GM21717 (cell line): ENCODE data around the gene BCAS1.
A peak's percentile ranks its signal among the peaks of the same experiment; 100 is the strongest.

Source experiments
- ATAC-seq: cut with Tn5 transposase; IDR thresholded peaks from one replicate; pipeline ENCODE4 v1.9.1; 2021; ENCODE audit warnings: mild to moderate bottlenecking, moderate library complexity; ENCODE audit not compliant: unreplicated experiment

The BCAS1 gene

DNA sequence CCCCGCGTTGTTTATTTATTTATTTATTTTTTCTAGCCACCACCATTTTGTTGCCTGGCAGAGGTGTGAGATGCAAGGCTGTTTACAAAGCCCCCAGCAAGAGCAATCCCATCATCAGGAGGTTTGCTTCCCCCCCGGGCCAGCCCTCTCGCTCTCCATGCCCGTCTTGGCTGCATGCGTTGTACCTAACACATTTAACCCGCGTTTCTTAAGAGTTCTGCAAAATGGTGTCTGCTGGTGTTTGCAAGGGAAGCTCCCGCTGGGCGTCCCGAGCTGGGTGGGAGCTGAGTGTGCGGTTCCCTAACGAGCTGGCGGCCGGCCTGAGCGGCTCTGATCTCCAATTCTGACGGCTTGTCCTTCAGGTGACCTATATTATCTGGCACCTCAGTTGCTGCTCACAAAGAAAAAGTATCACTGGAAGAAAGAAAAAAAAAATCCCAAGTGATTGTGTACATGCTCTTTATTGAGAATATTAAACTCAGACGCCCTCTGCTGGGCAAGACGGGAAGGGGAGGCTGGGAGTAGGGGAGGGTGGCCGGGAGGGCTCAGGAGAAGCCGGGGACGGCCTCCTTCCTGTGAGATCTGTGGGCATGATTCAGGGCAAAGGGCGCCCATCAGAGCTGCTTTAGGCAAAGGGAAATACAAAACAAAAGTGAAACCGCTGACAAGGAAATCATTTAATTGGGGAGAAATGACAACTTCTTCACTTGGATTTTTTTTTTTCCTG, 154.8 kb downstream of the BCAS1 start:
- no peak for ATAC-seq

DNA sequence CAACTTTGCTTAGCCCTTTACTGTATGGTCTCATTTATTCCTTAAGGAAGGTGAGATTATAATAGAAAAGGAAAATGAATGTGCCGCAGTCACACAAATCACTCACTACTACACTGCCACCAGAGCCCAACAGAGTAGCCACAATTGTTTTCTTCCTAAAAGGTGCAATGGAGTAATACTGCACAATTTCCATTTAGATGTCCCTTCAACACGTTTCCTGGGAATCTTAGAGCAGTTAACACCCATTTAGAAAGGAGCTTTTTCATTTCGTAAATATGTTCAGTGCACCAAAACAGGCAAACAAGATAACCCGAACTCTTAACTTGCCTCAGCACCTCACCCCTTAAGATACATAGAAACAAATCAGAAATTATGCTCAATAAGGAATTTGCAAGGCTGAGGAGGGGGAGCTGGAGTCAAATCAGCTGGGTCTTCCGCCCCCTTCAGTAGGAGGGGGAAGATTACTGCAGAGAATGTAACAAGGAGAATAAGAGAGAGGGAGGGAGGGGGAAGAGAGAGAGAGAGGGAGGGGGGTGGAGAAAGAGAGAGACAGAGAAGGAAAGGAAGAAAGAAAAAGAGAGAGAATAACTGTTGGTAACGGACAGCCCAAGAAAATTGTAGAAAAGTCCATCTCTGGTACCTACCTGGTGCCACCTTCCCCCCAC, 155.5 kb downstream of the BCAS1 start:
- ATAC-seq = no peak

DNA sequence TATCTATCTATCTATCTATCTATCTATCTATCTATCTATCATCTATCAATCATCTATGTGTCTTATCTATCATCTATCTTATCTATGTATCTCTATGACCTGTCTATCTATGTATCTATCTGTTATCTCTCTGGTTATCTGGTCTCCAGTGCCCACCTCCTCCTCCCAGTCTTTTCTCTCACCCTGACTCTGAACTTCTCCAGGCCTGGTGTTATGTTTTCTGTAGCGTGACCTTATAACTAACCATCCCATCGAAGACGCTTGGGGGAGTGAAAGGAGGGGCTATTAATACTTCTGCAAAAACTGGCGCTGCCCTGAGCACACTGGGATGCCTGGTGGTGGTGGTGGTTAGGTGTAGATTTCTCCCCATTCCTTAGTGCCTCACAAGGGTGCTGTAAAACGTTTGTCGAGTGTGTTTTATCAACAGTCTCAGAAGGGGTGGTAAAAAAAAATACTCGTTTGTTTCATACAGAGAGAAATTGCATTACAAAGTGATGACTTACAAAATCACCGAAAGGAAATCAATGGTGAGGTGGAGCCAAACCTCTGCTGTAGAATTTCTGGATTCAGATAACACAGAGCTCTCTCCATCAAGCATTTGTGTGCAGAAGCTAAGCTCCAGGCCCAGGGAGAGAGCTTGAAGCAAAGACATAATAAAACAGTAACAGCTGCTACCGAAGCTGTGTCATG, 156.2 kb downstream of the BCAS1 start:
- no peak for ATAC-seq

DNA sequence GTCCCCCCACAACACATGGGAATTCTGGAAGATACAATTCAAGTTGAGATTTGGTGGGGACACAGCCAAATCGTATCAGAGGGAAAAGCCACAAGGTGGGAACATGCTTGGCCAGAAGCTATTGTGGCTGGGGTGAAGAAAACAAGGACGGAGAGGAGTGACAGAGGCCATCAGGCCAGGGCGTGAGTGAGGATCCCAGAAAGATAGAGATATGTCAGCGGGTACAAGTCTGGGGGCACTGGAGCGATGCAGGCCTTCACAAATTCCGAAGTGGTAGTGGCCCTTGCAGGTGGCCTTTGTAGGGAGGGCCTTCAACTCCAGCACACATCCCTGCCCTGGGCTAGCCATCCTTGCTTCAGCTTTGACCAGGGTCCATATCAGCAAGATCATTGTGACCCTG, 159.1 kb downstream of the BCAS1 start:
- ATAC-seq = no peak

DNA sequence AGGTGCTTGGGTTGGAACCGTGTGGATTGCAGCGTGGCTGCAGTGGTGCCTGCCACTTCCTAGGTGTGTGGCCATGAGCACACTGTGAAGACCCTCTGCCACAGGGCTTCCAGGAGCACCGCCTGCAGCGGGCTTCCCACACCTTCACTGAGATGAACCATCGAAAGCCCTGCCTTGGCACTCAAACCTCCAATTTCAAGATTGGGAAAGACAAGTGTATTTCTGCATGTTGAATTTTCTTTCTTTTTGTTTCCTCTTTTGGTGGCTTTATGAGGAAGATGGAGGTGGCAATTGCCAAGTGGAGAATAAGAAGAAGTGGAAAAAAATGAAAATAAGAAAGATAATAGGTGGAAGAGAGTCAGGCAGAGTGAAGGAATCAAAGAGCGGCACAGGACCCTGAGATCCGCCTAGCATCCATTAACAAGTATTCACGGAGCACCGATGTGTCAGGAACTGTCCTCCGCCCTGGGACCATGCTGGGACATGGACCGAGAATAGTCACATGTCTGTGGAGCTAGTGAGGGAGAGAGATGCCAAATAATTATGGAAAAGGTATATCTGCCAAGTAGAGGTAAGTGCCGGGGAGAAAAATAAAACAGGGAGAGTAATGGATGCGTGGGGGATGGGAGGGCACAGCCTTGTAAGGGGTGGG, 159.9 kb downstream of the BCAS1 start:
- no peak for ATAC-seq

DNA sequence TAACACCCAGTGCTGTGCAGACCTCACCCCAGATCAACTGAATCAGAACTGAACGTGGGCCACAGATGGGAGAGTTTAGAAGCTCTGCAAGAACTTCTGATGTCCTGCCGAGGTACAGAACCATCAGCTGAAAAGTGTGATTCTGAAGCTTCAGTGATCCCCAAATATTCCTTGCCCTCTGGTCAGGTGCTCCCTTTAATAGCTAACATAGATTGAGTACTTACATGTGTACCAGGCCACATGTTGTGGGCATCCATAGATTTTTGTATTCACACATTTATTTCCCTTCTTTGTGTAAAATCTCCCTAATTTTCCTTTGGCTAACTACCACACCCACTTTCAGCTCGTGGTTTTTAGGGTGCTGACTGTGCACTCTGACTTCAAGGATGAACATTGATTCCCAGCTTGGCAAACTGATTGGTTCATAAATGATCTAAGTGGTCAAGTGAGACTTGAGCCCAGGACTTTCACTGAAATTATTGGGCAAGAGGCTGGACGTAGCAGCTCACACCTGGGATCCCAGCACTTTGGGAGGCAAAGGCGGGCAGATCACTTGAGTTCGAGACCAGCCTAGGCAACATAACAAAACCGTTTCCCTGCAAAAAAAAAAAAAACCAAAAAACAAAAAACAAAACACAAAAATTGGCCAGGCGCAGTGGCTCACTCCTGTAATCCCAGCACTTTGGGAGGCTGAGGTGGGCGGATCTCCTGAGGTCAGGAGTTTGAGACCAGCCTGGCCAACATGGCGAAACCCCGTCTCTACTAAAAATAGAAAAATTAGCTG, 162.2 kb downstream of the BCAS1 start:
- ATAC-seq = no peak

DNA sequence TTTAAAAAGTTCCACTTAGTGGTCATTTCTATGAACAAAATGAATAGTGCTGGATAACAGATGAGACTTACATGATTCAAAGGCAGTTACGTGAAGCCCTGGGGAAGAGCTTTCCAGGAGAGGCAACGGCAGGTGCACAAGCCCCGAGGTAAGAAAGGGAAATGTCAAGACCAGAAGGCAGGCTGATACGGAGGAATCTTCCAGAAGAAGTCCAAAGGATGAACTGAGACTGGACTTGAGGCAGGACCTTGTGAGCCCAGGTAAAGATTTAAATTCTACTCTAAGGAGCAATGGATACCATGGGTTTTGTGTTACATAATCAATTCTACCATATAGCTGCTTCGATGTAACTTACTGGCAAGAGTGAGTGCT, 164.6 kb downstream of the BCAS1 start:
- no peak for ATAC-seq

DNA sequence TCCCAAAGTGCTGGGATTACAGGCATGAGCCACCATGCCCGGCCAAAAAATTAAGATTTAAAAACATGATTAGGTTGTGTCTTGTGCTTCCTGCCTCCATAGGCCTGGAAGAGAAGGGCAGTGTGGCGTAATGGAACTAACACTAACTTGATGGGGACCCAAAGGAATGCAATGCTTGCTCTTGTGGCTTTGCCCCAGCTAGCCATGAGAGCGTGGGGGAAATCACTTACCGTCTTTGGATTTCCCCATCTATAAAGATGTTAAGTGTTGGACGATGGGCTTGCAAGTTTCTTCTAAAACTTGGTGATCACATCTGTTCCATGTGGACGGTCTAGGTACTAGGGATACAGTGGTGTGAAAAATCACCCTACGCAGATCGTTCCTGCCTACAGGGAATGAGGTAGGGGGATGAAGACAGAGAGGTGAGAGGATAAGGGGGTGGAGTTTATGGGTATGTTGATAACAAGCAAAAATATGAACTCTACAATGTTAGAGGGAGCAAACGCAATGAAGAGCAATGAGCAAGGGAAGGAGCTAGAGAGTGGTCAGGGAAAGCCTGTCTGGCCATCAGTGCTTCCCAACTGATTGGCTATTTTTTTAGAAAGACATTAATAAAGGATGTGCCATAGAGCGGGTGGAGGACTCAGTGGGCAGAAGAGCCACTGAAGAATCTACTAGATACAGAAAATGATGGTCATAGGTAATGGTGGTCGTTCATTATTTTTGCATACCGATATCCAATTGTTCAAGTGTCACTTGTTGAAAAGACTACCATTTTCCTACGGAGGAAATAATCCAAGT, 165.2 kb downstream of the BCAS1 start:
- peak; percentile 28 for ATAC-seq

DNA sequence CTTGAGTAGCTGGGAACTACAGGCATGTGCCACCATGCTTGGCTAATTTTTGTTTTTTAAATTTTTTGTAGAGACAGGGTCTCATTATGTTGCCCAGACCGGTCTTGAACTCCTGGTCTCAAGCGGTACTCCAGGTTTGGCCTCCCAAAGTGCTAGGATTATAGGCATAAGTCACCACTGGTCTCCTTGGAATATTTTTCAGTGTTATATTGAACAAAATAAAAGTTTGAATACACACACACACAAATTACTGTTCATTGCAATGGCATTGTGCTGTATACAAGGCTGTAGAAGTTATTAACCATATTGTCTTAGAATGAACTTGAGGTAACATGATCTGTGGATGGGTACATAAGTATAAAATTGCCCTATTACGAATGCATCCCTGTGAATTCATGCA, 166.1 kb downstream of the BCAS1 start:
- ATAC-seq = no peak

DNA sequence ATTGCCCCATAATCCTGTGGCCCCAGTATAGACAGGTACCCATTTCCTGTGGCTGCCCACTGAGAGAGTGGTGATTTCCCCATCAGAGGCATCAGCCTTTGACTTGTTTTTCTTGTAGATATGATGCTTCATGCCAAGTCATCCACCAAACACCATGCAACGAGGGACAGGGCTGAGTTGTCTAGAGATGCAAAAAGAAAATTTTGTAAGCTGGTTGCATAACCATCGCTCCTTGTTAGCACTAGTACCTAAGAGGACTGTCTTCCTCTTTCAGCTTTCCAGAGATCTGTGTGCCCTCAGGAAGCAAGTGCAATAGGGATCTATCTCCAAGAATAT, 166.8 kb downstream of the BCAS1 start:
- ATAC-seq = no peak

DNA sequence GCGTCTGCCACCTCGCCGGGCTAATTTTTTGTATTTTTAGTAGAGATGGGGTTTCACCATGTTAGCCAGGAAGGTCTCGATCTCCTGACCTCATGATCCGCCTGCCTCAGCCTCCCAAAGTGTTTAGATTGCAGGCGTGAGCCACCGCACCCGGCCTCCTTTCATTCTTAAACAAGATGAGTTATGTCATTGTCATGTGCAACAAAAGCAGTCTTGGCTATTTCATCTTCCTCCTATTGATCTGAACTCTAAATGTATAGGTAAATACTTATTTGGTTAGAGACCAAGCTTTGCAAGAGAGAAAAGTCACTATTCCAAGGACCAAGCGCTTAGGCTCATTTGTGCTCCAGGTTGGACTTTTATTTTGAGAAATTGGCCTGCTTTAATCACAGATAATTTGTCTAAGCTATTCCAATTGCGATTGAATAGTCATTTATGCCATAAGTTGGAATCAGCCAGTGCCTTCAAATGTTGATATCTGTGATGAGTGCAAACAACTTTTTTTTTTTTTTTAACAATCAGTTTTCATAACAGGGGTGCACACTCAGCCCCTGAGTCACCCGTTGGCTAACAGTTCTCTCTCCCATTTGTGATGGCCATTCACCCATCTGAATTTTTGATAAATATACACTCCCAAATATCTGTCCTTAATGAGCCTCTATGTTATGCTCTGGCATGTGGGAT, 167.3 kb downstream of the BCAS1 start:
- no peak for ATAC-seq

DNA sequence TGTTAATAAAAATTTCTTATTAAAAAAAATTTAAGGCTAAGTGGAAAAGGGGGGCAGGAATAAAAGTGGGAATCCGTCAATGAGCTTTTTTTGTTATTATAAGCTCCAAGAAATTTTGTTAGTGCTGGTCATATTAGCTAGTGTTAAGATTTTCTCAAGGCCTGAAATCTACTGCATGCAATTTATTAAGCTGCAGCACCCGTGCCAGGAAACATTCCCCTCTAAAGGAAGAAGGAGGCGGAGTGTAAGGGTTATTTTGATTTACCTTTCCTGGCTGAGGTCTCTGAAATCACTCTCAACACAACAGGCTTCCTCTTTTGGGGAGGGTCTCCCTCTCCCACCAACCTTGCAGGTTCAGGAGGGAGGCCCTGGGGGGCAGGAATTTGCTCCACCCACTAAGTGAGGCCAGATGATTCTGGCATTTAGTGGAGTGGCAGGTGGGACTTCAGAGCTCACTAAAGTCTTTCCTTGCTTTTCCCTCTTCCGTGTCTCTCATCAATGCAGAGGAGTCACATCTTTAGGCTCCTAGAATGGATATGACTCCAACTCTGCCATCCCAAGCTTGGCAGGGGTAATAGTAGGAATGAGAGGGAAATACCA, 168.8 kb downstream of the BCAS1 start:
- ATAC-seq = no peak

DNA sequence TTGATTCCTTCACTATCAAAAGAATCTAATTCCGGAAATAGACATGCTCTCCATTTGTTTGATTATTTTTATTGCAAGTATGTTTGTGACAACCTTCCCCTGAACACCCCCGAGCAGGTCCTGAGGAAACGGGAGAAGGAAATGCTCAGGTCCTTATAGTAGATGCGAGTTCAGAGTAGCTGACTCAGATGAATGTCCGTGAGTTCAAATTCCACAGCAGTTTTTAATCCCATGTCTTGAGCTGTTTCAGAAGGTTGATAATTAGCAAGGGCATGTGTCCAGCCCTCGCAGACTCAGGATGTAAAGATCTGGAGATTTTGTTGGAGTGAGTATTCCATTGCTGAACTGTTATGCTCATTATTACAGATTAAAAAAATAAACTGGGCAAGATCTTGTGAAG, 169.3 kb downstream of the BCAS1 start:
- no peak for ATAC-seq

DNA sequence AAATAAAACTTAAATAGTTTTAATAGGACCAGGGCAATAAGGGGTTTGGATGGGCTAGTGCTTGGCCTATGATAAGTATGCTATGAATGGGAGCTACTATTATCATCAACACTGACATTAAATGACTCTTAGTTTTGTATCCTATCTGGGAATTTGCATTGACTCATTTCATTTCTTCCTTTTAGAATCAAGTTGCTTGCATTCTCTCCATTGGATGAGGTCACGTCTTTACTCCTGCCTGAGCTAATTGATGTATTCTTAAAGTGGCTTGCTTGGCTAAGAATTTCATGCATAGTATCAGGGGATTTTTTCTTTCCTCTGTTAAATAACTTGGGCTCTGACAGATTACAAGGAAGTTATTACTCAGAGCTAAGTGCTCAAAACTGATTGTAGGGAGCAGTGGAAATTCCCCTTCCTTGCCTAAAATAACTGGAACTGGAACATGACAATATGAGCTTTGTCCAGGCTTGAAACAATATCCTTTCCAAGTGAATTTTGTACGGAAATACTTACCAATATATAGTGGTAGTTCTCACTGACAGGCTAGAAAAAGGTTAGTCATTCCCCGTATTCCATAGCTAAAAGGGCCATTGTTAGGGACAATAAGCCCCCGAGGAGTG, 169.9 kb downstream of the BCAS1 start:
- ATAC-seq = no peak

DNA sequence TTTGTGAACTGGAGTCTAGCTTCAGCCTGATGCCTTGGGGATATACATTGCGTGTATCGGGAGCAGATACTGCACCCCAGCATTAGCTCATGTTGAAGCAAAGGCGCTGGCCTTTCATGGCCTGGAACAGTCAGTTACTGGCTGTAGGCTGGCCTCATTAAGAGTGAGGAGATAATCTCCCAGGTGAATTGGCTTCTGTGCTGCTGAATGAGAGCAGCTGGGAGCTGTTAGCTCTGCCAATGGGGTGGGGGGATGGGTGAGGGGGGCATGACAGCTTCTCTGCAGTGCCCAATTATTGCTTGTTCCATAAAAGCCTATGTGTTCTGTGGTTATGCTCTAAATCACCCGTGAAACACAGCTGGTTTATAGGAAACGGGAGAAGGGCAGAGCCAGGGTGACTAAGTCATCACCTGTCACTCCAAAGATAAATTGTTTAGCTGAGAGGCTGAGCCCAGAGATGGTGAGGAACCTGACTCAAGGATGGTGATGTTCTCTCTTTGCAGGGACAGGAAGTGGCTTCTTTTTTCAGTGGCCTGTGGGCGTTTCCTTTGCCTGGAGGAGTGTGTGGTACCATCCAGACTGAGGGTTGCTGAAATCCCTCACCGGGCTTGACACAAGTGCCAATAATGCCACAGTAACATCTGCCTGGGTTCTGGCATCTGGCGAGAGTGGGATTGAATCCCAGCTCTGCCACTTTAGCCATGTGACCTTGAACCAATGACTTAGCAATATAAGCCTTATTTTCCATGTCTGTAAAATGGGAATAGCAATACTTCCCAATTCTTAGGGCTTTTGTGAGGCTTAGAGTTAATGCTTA, 170.8 kb downstream of the BCAS1 start:
- peak; percentile 68 for ATAC-seq

DNA sequence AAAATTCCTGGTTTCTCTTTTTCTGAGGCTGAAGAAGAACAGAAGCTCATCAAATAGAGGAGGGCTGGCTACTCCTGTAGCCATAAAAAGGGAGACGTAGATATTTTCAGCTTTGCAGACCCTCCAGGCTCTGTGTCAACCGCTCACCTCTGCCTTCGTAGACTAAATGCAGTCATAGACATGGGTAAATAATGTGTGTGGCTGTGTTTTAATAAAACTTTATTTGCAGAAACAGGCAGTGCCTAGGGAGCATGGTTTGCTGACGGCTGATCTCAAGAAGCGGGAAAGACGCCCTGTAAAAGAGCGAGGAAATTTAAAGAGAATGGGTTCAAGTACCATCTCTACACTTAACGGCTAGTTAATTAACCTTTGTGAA, 171.8 kb downstream of the BCAS1 start:
- ATAC-seq = no peak

DNA sequence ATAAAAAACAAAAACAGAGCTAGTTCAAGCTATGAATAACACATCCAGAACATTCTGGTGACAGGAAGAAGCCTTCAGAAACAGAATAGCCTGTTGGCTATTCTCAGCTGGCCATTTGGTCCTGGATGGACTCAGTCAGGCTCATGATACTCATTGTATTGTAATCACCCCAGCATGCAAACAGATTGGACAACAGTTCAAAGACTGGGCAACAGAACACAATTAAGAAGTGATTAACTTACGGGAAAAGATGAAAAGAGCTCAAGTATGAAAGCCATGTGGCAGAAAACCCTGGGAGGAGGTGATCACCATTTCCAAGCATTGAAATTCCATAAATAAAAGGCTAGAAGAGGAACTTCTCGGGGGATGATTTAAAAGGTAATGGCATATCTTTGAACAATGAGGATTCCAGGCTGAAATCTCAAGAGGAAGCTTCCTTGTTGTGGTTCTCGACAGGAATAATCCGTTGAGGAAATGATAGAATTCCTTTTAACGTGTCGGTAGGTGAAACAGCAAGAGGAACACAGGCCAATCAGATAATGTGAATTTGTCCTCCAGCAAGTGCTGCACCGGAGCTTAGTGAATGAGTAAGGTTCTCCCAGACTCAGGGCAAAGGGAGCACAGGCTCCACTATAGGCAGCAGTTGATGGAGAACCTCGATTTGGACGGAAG, 172.4 kb downstream of the BCAS1 start:
- no peak for ATAC-seq

DNA sequence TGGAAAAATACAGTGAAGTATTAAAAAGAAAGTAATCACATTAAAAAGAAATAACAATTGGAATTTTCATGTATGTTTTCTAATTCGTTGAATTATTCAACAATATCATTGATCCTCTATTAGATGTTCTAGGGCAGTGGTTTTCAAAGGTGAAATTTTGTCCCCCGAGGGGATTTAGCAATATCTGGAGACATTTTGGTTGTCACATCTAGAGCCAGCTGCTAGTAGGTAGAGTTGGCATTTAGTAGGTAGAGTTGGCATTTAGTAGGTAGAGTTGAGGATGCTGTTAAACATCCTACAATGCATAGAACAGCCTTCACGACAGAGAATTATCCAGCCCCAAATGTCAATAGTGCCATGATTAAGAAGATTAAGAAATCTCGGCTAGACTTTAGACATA, 173.7 kb downstream of the BCAS1 start:
- no peak for ATAC-seq
